Panc1 (cell line): ENCODE results near the gene GSDMA. TPM values are rescaled to one million over a fixed set of nuclear protein-coding genes. Genes with fewer than 3 reads are reported as not detected.
A peak's percentile ranks its signal among the peaks of the same experiment; 100 is the strongest.

Source experiments
- ATAC-seq: fragments of 200-7000 bp; cut with Tn5 transposase; 2 replicates; pipeline ENCODE4 v1.9.1; 2020; ENCODE audit warnings: mild to moderate bottlenecking, moderate library complexity
- BruUV-seq: library from RNA; stranded (reverse); fragments of 400-500 nt; replicated peaks from 2 replicates; lab custom pipeline; 2021; lab: Mats Ljungman, UMichigan
- CTCF ChIA-PET: fragments of 300-600 bp; sonication (Branson Sonifier 250); formaldehyde crosslinking; loops from one replicate; lab custom pipeline; 2022; ENCODE audit warnings: antibody characterized with exemption; lab: Charles Lee
- POLR2A ChIA-PET: fragments of 300-600 bp; sonication (Branson Sonifier 250); formaldehyde crosslinking; loops from one replicate; lab custom pipeline; 2022; ENCODE audit warnings: antibody characterized with exemption; lab: Charles Lee
- DNase-seq: peaks from one replicate; pipeline ENCODE4 v3.0.0-alpha.2; 2010; ENCODE audit warnings: low read depth, low spot score
- H3K27ac ChIP-seq: 2 replicates; pipeline ENCODE4 v1.5.1; 2011; ENCODE audit warnings: mild to moderate bottlenecking, low read length, inconsistent platforms
- H3K27me3 ChIP-seq: fragments of 200-500 bp; sonication (Bioruptor generic); 2 replicates; pipeline ENCODE4 v1.6.0; 2014; ENCODE audit warnings: low read length, inconsistent platforms; ENCODE audit not compliant: control insufficient read depth, insufficient read depth
- H3K36me3 ChIP-seq: fragments of 200-500 bp; sonication (Bioruptor generic); 2 replicates; pipeline ENCODE4 v1.5.1; 2014; ENCODE audit warnings: inconsistent platforms, mild to moderate bottlenecking, low read length, moderate library complexity; ENCODE audit not compliant: control insufficient read depth, insufficient read depth
- H3K4me1 ChIP-seq: 2 replicates; pipeline ENCODE4 v1.5.1; 2011; ENCODE audit warnings: inconsistent platforms, mild to moderate bottlenecking, low read length, moderate library complexity; ENCODE audit not compliant: control insufficient read depth, insufficient read depth
- H3K4me3 ChIP-seq, 2 experiments: 2 replicates each; pipeline ENCODE4 v1.5.1; 2011 to 2012; ENCODE audit warnings: low read depth in 2 of 2, low read length in 2 of 2, mild to moderate bottlenecking in 2 of 2, inconsistent platforms in 1 of 2, moderate library complexity in 1 of 2
- H3K9me3 ChIP-seq: fragments of 200-500 bp; sonication (Bioruptor generic); 2 replicates; pipeline ENCODE4 v1.5.1; 2014; ENCODE audit warnings: low read depth, mild to moderate bottlenecking, inconsistent platforms, low read length, moderate library complexity; ENCODE audit not compliant: control insufficient read depth, insufficient read depth
- POLR2AphosphoS5 ChIP-seq: IDR thresholded peaks from 2 replicates; pipeline ENCODE4 v1.6.1; 2012; ENCODE audit warnings: mild to moderate bottlenecking, low read depth, low read length, moderate library complexity
- SIN3A ChIP-seq: IDR thresholded peaks from 2 replicates; pipeline ENCODE4 v1.6.1; 2012; ENCODE audit warnings: low read depth, mild to moderate bottlenecking, low read length, moderate library complexity, borderline replicate concordance; ENCODE audit not compliant: insufficient read depth
- TCF7L2 ChIP-seq: IDR thresholded peaks from 2 replicates; pipeline ENCODE4 v1.6.1; 2011; ENCODE audit warnings: mild to moderate bottlenecking, low read depth, low read length, inconsistent platforms
- in situ Hi-C: cut with HindIII; loops from 2 replicates; pipeline ENCODE4 v1.10.0; 2016; ENCODE audit warnings: low sequenced_read_pairs, low pct_unique_long_range_greater_than_20kb
- intact Hi-C: fragments of 100-400 bp; cut with micrococcal nuclease; formaldehyde crosslinking; loops from one replicate; pipeline ENCODE4 v1.10.0; 2022; ENCODE audit not compliant: unreplicated experiment
- total RNA-seq: library from RNA; stranded (reverse); gene quantifications from one replicate; pipeline ENCODE4 v1.2.1, GENCODE V29; 2021; ENCODE audit not compliant: unreplicated experiment
- TF ChIP-seq, protein P1 (sequence below): fragments of 450-650 bp; IDR thresholded peaks from 2 replicates; pipeline ENCODE4 v1.5.1; 2017; ENCODE audit warnings: mild to moderate bottlenecking
- TF ChIP-seq, protein P2 (sequence below), 2 experiments: IDR thresholded peaks; 2 replicates each; pipeline ENCODE4 v1.6.1; 2011 to 2012; ENCODE audit warnings: low read depth in 2 of 2, control low read depth in 1 of 2, low read length in 1 of 2, mild to moderate bottlenecking in 1 of 2, moderate library complexity in 1 of 2; ENCODE audit not compliant: insufficient read depth in 1 of 2

The GSDMA gene
- total RNA-seq, 1 experiment from 2014 or later = not detected

DNA sequence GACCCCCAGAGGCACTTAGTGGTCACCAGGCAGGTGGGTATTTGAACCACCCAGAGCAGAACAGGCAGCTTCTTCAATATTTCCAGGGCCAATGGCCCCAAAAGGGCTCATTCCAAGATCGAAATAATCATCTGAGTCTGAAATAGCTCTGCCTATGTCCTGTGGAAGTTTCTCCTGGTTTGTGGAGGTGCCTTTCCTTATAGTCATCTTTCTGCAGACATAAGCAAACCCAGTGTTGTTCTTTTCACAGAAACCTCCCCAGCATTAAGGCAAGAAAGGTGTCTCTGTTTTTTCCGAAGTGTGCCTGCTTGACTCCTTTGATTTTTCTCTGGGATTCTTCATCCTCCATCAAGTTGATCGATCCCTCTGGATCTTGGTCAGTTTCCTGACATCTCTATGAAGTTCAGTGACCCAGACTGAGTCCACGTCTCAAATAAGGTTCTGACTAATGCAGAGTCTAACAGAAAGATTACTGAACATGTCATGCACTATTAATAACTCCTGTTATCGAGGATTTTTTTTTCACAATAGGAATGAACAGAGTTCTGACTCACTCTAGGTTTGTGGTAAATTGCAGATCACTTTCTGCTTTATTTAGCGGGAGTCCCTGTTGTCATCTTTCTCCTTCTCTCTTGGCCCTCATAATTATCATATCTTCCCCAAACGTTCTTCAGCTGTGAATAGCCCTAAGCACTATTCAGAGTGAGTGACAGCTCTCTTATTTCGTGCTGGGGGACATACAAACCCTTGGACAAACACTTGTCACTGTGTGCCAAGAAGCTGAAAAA lies 33.8 kb upstream of the GSDMA start:
- in situ Hi-C loops (no loop called here), intact Hi-C loops (no loop called here)
- Histone ChIP-seq H3K4me1 (peaks cover 36% of the 10 kb centered on the region), H3K4me3 (peak overlapping the region in 1 of 2 experiments; percentile 77; a peak in 2 of 4 replicates), H3K27me3 (no peaks in the 10 kb centered on the region), H3K9me3 (no peaks in the 10 kb centered on the region), H3K27ac (peak overlapping the region; percentile 88), H3K36me3 (no peaks in the 10 kb centered on the region; the same call in 1 of the 2 replicates)
- no TSS peak for BruUV-seq
- no peak for DNase-seq
- CTCF ChIA-PET = no interaction called here
- POLR2A ChIA-PET = no interaction called here
- TF ChIP-seq, protein P1, sequence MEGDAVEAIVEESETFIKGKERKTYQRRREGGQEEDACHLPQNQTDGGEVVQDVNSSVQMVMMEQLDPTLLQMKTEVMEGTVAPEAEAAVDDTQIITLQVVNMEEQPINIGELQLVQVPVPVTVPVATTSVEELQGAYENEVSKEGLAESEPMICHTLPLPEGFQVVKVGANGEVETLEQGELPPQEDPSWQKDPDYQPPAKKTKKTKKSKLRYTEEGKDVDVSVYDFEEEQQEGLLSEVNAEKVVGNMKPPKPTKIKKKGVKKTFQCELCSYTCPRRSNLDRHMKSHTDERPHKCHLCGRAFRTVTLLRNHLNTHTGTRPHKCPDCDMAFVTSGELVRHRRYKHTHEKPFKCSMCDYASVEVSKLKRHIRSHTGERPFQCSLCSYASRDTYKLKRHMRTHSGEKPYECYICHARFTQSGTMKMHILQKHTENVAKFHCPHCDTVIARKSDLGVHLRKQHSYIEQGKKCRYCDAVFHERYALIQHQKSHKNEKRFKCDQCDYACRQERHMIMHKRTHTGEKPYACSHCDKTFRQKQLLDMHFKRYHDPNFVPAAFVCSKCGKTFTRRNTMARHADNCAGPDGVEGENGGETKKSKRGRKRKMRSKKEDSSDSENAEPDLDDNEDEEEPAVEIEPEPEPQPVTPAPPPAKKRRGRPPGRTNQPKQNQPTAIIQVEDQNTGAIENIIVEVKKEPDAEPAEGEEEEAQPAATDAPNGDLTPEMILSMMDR = no peak
- TF ChIP-seq TCF7L2 (no peak), SIN3A (no peak), POLR2AphosphoS5 (no peak)
- TF ChIP-seq, protein P2, sequence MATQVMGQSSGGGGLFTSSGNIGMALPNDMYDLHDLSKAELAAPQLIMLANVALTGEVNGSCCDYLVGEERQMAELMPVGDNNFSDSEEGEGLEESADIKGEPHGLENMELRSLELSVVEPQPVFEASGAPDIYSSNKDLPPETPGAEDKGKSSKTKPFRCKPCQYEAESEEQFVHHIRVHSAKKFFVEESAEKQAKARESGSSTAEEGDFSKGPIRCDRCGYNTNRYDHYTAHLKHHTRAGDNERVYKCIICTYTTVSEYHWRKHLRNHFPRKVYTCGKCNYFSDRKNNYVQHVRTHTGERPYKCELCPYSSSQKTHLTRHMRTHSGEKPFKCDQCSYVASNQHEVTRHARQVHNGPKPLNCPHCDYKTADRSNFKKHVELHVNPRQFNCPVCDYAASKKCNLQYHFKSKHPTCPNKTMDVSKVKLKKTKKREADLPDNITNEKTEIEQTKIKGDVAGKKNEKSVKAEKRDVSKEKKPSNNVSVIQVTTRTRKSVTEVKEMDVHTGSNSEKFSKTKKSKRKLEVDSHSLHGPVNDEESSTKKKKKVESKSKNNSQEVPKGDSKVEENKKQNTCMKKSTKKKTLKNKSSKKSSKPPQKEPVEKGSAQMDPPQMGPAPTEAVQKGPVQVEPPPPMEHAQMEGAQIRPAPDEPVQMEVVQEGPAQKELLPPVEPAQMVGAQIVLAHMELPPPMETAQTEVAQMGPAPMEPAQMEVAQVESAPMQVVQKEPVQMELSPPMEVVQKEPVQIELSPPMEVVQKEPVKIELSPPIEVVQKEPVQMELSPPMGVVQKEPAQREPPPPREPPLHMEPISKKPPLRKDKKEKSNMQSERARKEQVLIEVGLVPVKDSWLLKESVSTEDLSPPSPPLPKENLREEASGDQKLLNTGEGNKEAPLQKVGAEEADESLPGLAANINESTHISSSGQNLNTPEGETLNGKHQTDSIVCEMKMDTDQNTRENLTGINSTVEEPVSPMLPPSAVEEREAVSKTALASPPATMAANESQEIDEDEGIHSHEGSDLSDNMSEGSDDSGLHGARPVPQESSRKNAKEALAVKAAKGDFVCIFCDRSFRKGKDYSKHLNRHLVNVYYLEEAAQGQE (IDR thresholded peaks at IDR 0.05; ENCODE audit: insufficient read depth in 1 of 2, low read depth in 2 of 2, low read length in 1 of 2) = no peak
- ATAC-seq = no peak

- Histone ChIP-seq H3K4me3 (no peak overlapping the region), H3K9me3 (no peaks in the 10 kb centered on the region), H3K27ac (peak overlapping the region; percentile 88; the same call in 1 of the 2 replicates), H3K4me1 (peaks cover 32% of the 10 kb centered on the region), H3K36me3 (no peaks in the 10 kb centered on the region; the same call in 1 of the 2 replicates), H3K27me3 (no peaks in the 10 kb centered on the region)
- TF ChIP-seq, protein P2 (IDR thresholded peaks at IDR 0.05; ENCODE audit: insufficient read depth in 1 of 2, low read depth in 2 of 2, low read length in 1 of 2) = no peak
- TF ChIP-seq TCF7L2 (no peak), SIN3A (no peak), POLR2AphosphoS5 (no peak)
- TF ChIP-seq, protein P1 = no peak
- DNase-seq (no peak), ATAC-seq (no peak)
- ChIA-PET POLR2A (interaction anchor here (0.6 to 0.7 kb wide), 3 partner anchors 10 to 234 kb away, joined by 5 to 9 read pairs (median 8); no protein-coding TSS in a partner anchor), CTCF (no interaction called here)
- in situ Hi-C loops (no loop called here), intact Hi-C loops (no loop called here)
- no TSS peak for BruUV-seq
Measured at GRCh38 chr17:39929646-39930407, 33.0 kb upstream of the GSDMA start.
